ENCODE measurements around the gene SNRPE.
"Not testable (repeated sequence)": the region's sequence is repeated elsewhere in the genome, so short reads cannot be mapped to it uniquely, and the experiment has no call there.

The SNRPE gene
- total RNA-seq, result 22.8 to 65.4 (median 27.0) reads per million in 4 experiments

GRCh38 chr1:203861379-203862184 lies at the start of gene SNRPE:
TSS of gene SNRPE (plus strand) at chr1:203861599. CDS start at chr1:203861660, 61 bp downstream.
- peak; percentile 93 for DNase-seq

GRCh38 chr1:203813581-203814341 lies 47.6 kb upstream of the SNRPE start:
- no peak for DNase-seq

GRCh38 chr1:203818399-203818798 lies 43.0 kb upstream of the SNRPE start:
- DNase-seq, result no peak

GRCh38 chr1:203823306-203823705 lies 38.1 kb upstream of the SNRPE start:
- DNase-seq, result no peak

- DNase-seq, result no peak
Observed at GRCh38 chr1:203826175-203826574, 35.2 kb upstream of the SNRPE start.

GRCh38 chr1:203828002-203828401 lies 33.4 kb upstream of the SNRPE start:
- DNase-seq, result no peak

GRCh38 chr1:203828503-203828902 lies 32.9 kb upstream of the SNRPE start:
- no peak for DNase-seq

- not testable (repeated sequence) for DNase-seq
Observed at GRCh38 chr1:203829247-203829646, 32.2 kb upstream of the SNRPE start.

- no peak for DNase-seq
Observed at GRCh38 chr1:203835476-203835875, 25.9 kb upstream of the SNRPE start.

- DNase-seq, result no peak
Observed at GRCh38 chr1:203839081-203839480, 22.3 kb upstream of the SNRPE start.

- no peak for DNase-seq
Observed at GRCh38 chr1:203840208-203840808, 21.1 kb upstream of the SNRPE start.

- DNase-seq, result no peak
Observed at GRCh38 chr1:203842559-203842876, 18.9 kb upstream of the SNRPE start.

GRCh38 chr1:203843435-203843834 lies 18.0 kb upstream of the SNRPE start:
- DNase-seq, result no peak

GRCh38 chr1:203853112-203853511 lies 8.3 kb upstream of the SNRPE start:
- DNase-seq, result not testable (repeated sequence)

- no peak for DNase-seq
Observed at GRCh38 chr1:203858055-203858454, 3.3 kb upstream of the SNRPE start.

- no peak for DNase-seq
Observed at GRCh38 chr1:203858975-203859374, 2.4 kb upstream of the SNRPE start.

- DNase-seq, result no peak
Observed at GRCh38 chr1:203860396-203861025, 888 bp upstream of the SNRPE start.

GRCh38 chr1:203867802-203868201 lies 6.4 kb downstream of the SNRPE start:
- no peak for DNase-seq

GRCh38 chr1:203870245-203870644 lies 8.8 kb downstream of the SNRPE start:
- no peak for DNase-seq

- DNase-seq, result no peak
Observed at GRCh38 chr1:203871114-203871880, 9.9 kb downstream of the SNRPE start.

GRCh38 chr1:203873094-203873493 lies 11.7 kb downstream of the SNRPE start:
- no peak for DNase-seq

- DNase-seq, result no peak
Observed at GRCh38 chr1:203878422-203878821, 17.0 kb downstream of the SNRPE start.
